A549 treated with Hydrocortisone at 1 μM for 4 hours (cell line): ENCODE data around the gene RPIA. TPM values are rescaled to one million over a fixed set of nuclear protein-coding genes. Genes with fewer than 3 reads are reported as not detected.

Experiments used
- total RNA-seq: library from RNA; stranded (reverse); fragments of 200-300 nt; extraction: Qiagen RNA extraction; gene quantifications from 5 replicates; pipeline ENCODE4 v1.2.3, GENCODE V29; 2022

The RPIA gene
- total RNA-seq = 26.4 to 29.3 TPM (median 27.4 TPM) in 5 replicates

DNA sequence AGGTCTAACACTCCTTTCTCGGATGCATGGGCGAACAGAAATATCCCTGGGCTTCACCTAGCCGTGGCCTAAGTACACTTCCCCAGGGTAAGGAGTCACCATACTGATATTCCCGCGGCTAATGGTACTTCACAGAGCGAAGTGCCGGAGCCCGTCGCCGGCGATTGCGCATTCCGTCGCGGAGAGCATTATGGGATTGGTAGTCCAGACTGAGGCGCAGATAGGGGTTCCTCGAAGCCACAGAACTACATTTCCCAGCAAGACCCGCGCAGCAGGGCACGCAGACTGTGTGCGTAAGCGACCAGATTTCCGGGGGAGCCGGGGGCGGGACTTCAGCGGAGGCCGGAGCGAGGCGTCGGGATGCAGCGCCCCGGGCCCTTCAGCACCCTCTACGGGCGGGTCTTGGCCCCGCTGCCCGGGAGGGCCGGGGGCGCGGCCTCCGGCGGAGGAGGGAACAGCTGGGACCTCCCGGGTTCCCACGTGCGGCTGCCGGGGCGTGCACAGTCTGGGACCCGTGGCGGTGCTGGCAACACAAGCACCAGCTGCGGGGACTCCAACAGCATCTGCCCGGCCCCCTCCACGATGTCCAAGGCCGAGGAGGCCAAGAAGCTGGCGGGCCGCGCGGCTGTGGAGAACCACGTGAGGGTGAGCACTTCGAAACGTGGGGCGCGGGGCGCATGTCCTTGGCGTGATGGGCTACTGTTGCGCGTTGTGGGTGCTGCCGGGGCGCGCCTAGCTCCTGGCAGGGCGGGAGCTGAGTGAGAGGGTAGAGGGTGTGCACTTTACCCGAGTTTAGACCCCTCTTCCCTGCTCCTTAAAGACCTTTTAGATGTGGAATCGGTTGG, at the start of gene RPIA:
Gene RPIA (plus strand): TSS at position 335 of the 845 bp plus-strand sequence. CDS start 26 bp downstream, at position 361.

Other genes with a start within 250 kb of the RPIA start
- 0.05 to 0.09 TPM (median 0.05 TPM) in 4 of 5 replicates, not detected in the other for gene FOXI3, start 239.0 kb upstream of the RPIA start, total RNA-seq
- 32.7 to 47.6 TPM (median 38.3 TPM) in 5 replicates for gene EIF2AK3, start 64.2 kb upstream of the RPIA start, total RNA-seq